Measurements from ENCODE around the gene MAN1A1.

The MAN1A1 gene

GRCh38 chr6:119283979-119284545 lies 65.5 kb downstream of the MAN1A1 start:
- TF ChIP-seq CTCF (IDR thresholded peaks at IDR 0.05; ENCODE audit: borderline replicate concordance, insufficient read depth, low read depth, low read length): no peak
- H3K4me3 ChIP-seq (ENCODE audit: low read depth, low read length): no peak overlapping the region

- no peak for TF ChIP-seq CTCF (IDR thresholded peaks at IDR 0.05; ENCODE audit: borderline replicate concordance, insufficient read depth, low read depth, low read length)
- no peak overlapping the region for H3K4me3 ChIP-seq (ENCODE audit: low read depth, low read length)
Observed at GRCh38 chr6:119283214-119283613, 66.3 kb downstream of the MAN1A1 start.

GRCh38 chr6:119280668-119281067 lies 68.9 kb downstream of the MAN1A1 start:
- no peak for TF ChIP-seq CTCF (IDR thresholded peaks at IDR 0.05; ENCODE audit: borderline replicate concordance, insufficient read depth, low read depth, low read length)

GRCh38 chr6:119280080-119280479 lies 69.5 kb downstream of the MAN1A1 start:
- no peak for TF ChIP-seq CTCF (IDR thresholded peaks at IDR 0.05; ENCODE audit: borderline replicate concordance, insufficient read depth, low read depth, low read length)
- no peak overlapping the region for H3K4me3 ChIP-seq (ENCODE audit: low read depth, low read length)

More at GRCh38 chr6:119280668-119281067, 68.9 kb downstream of the MAN1A1 start:
- no peak overlapping the region for H3K4me3 ChIP-seq (ENCODE audit: low read depth, low read length)

GRCh38 chr6:119278625-119279024 lies 70.9 kb downstream of the MAN1A1 start:
- no peak for TF ChIP-seq CTCF (IDR thresholded peaks at IDR 0.05; ENCODE audit: borderline replicate concordance, insufficient read depth, low read depth, low read length)
- no peak overlapping the region for H3K4me3 ChIP-seq (ENCODE audit: low read depth, low read length)

GRCh38 chr6:119277052-119277451 lies 72.5 kb downstream of the MAN1A1 start:
- TF ChIP-seq CTCF (IDR thresholded peaks at IDR 0.05; ENCODE audit: borderline replicate concordance, insufficient read depth, low read depth, low read length): no peak
- no peak overlapping the region for H3K4me3 ChIP-seq (ENCODE audit: low read depth, low read length)

GRCh38 chr6:119276211-119276610 lies 73.3 kb downstream of the MAN1A1 start:
- TF ChIP-seq CTCF (IDR thresholded peaks at IDR 0.05; ENCODE audit: borderline replicate concordance, insufficient read depth, low read depth, low read length): no peak
- no peak overlapping the region for H3K4me3 ChIP-seq (ENCODE audit: low read depth, low read length)
